GM18870 (cell line): ENCODE measurements around the gene KRT2.

Source experiments
- ATAC-seq: cut with Tn5 transposase; IDR thresholded peaks from one replicate; pipeline ENCODE4 v1.9.1; 2021; ENCODE audit warnings: moderate library complexity; ENCODE audit not compliant: unreplicated experiment

Gene KRT2

DNA sequence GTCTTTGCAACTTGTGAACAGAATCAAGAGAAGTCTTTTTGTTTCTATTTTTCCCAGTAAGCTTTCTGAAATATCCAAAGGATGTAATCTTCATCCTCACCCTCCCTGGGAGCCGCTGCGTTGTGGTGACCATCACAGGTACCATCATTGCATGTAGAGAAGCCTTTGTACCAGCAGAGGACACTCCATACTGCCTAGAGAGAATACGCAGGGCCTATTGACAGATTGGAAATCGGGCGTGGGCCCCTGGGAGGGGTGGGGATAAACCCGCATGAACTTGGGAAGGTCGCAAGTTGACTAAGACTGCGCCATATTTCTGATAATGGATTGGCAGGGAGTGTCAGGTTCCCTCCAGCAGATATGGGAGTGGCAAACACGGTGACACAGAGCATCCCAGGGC, 15.5 kb upstream of the KRT2 start:
- ATAC-seq = no peak

DNA sequence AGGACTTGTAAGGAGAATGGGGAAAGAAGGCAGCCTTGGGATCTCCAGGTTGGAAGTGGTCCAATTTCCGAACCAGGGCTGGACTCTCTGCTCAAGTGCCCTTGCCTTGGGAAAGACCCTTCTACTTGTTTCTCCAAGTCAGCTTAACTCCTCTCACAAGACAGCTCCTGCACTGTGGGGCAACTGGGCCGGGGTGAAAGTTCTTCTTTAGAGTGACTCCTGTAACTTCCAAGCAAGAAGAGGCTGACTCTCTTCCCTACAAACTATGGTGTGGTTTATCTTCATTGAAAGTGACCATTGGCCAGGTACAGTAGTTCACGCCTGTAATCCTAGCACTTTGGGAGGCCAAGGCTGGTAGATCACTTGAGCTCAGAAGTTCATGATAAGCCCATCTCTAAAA, 14.5 kb upstream of the KRT2 start:
- ATAC-seq = no peak

DNA sequence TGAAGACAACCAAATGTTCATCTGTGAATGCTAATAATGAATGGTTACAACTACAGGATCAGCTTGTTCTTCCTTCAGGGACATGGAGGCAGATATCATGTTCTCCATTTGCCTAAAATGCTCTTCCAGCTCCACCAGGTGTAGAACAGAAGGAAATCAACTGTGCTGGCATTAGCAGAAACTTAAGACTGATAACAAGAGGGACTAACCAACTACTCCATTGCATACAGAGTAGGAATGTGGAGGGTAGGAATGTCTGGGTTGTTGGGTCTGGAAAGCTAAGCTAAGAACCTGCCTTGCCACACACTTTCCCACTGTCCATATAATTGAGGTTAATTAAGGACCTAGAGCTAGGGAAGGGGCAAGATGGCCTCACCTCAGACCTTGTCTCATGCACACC, 11.4 kb upstream of the KRT2 start:
- ATAC-seq = no peak

DNA sequence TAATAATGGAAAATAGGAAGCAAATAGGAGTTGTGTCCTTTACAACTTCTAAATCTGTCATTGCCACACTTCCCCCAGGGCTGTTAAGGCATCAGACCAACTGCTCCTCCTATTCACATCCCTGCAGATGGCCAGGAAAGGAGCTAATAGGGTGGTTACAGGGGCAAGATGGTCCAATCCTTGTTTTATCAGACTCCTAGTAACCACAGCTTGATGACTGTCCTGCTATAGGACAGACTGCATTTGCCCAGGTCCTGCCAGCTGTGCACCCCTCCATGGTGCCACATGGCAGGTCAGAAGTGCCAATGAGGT, 10.9 kb upstream of the KRT2 start:
- no peak for ATAC-seq

DNA sequence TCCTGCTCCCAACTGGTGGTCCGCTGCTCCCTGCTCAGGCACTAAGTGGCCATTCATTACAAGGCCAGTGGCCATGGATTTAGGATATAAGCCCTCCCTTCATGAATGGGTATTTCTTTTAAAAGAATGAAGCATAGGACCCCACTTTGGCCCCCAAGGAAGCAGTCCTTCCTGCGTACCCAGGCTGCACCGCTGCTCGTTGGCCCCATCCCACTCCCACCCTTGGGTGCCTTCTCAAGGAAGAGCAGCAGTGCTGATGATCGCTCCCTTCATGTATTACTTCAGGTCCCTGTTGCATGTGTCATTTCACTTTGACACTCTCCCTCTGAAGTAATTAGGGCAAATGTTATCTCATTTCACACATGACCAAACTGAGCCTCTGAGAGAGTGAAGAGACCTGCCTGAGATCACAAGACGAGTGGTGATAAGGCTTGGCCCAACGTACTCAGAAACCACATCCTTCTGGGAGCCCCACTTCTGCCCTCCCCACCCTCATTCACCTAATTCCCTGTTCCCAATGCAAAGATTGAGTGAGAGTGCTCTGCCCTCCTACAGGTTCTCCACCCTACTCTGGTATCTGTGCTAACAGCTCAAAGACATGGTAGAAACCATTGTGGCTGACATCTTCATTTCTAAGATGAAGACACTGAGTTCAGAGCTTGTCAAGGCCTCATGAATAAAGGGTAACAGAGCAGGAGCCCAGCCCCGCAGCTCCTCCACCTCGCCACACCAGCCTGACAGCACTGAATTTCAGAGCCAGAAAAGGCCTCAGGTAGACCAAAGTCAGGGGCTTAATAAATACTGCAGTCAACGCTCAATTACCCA, 10.3 kb upstream of the KRT2 start:
- no peak for ATAC-seq

DNA sequence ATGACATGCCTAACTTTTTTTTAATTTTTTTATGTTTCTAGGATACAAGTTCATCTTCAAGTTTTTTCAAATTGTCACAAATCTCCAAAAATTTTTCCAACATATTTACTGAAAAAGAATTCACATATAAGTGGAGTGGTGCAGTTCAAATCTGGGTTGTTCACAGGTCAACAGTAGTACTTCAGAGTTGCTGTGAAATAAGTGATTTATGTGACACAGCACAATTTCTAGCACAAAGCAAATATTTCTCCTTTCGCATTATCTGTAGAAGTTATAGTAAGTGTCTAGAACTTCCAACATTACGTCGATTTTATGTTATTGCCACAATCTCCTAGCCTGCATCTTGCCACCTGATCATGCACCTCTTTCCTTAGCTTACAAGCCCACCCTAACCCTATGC, 9.7 kb upstream of the KRT2 start:
- no peak for ATAC-seq

DNA sequence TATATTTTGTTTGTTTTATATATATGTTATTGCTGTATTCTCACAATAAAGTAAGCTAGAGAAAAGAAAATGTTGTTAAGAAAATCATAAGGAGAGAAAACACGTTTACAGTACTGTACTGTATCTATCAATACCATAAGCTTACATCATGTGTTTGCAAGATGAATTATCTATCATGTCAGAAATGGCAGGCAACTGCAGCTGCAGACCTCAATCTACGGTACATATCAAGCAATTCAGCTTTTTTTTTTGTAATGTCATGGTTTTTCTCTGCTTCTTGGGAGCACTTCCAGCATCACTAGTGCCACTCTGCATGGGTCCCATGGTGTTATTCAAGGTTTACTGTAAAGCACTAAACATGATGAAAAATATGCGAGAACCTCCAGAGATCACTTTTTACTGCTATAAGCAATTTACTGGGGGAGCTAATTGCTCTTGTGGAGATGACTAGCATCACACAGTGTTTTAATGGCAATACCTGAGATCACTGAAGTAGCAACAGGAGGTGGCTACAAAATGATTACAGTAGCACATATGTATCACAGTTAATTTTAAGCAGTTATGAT, 9.0 kb upstream of the KRT2 start:
- no peak for ATAC-seq

DNA sequence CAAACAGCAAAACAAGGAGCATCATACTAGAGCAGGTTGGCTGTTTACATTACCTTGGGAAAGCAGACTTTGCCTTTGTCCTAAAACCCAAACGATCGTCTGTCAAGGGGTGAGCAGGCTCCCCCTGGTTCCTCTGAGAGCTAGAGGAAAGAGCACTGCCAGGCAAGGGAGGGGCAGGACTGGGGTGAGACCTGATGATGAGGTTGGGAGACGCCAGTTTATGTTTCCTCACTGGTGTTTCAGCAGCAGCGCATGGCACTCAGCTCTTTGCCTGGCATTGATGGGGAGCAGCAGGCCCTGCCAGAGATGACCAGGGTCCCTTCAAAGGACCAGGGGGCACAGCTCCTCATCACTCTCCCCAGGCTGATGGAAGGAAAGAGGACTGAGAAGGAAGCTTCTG, 7.9 kb upstream of the KRT2 start:
- no peak for ATAC-seq

DNA sequence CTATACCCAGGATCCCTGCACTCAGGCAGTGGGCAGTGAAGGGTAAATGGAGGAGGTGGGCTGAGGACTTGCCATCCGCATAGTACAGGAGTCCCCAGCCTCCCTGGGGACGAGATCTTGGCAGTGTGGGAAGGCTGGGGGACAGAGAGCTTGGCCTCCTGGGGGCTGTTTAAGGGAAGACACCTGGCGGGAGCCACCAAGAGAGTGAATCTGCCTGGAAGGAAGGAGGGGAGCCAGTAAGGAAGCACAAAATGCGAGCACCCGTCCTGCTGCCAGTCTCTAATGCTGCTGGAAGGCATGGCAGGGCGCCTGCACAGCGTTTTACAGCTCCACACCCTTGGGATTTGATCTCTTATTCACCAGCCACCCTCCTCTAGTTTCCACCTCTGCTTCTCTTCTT, 7.4 kb upstream of the KRT2 start:
- ATAC-seq = no peak

DNA sequence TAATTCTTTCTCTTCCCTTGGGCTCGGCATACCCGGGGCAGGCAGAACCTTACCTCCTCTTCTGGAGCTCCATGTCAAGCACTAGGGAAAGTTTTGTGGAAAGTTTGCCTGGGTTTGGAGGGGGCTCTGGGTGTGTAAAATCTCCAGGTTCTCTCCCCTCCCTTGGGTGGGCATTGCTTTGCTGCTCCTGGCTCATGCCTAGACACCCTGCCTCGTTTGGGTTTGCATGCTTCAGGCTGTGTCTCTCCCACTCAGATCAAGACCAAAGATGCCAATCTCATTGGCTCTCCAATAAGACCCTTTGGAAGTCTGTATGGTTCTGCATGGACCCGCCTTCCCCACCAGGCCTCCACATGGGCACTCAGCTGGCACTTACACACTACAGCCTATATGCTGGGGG, 6.2 kb upstream of the KRT2 start:
- ATAC-seq = no peak

DNA sequence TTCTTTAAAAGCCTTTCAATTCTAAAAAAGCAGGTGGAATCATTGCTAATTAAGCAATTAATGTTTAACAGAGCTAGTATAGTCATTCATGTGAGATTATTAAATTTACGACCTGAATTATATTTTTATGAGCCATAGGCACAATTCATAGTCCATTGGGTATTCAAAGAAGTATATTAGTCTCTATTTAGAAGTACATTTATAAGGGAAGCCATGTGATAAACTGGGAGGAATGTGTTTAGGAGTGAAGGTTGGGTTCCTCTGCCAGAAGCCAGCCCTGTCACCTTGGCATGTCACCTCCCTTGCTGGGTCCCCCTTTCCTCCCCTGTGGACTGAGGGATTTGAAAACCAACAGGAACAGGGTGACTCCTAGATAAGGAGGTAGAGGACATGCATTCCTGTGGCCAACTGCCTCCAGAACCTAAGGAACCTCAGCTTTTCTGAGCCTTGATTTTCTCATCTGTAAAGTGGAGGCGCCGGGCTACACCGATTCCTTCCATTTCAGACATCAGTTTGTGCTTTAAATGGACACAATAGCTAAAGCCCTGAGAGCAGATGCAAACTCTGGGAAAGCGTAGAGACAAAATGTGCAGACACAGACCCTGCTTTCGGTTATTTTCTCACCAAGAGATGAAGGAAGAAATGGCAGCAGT, 5.4 kb upstream of the KRT2 start:
- no peak for ATAC-seq

DNA sequence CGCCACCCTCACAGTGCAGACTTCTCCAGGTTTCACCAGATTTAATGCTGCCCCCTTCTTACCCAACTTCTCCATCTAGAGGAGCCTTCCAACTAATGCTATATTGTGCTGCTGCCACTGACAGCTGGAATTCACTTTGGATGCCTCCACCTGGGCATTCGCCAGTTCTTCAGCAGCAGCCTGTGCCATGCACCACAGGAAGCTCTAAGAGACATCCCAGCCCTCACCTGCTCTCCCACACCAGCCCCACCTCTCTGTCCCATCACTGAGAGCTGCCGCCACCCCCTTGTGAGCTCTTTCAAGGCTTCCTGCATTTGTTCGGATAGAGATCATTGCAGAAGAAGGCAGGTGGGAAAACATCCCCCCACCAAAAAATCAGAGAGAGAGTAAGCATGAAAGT, 4.6 kb upstream of the KRT2 start:
- no peak for ATAC-seq

DNA sequence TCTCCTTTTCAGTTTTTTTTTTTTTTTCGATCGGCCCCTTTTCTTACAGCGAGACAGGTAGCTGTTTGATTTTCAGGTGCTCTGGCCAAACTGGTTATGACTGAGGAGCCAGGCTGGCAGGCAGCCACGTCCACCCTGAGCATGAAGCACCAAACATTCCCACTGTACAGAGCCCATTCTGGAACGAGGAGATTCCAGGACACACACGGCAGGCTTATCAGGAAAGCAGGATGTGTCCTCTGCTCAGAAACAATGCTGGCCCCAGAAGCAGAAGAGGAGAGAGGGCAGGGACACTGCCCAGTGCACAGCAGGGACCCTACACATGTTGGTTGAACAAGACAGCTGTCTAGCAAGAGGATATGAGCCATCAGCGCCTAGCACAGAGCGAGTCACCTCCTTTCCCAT, 3.7 kb upstream of the KRT2 start:
- ATAC-seq = no peak

DNA sequence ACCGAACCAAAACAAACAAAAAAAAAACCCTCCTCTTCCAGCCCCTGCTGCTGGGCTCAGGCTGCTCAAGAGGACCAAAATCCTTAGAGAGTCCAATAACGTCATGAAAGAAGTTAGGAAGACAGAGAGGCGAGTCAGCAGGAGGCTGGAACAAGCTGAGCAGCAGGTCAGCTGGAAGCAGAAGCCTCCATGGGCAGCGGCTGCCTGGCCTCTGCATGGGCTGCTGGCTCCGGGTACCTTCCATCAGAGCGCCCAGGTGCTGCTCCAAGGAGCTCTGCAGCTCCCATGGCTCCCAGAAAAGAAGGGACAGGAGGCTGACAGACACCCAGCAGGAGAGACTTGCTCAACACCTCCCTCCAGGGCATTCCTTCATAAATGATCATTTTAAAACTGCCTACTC, 3.2 kb upstream of the KRT2 start:
- no peak for ATAC-seq

DNA sequence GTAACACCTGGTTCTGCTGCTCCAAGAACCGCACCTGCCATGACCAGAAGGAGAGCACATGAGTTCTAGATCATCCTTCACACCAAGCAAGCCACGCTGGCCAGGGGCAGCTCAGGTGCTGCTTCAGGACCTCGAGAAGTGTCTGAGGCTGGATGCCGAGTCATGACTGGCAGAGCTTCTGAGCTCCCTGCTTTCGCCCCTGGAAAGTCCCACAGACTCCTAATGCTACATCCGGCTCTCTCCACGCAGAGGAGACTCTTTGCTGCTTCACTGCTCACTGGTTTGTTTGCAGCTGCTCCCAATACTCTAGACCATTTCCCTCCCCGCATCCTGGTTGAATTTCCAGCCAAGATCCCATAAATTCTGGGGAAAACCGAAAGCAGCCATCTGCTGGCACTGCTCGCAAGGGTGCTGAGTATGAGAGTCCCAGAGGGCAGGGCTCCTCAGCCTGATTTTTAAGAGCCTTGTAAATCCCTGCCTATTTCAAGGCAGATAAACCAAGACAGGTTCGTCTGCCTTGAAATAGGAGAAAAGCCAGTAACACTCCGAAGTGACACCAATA, 1.4 kb downstream of the KRT2 start:
- ATAC-seq = no peak

DNA sequence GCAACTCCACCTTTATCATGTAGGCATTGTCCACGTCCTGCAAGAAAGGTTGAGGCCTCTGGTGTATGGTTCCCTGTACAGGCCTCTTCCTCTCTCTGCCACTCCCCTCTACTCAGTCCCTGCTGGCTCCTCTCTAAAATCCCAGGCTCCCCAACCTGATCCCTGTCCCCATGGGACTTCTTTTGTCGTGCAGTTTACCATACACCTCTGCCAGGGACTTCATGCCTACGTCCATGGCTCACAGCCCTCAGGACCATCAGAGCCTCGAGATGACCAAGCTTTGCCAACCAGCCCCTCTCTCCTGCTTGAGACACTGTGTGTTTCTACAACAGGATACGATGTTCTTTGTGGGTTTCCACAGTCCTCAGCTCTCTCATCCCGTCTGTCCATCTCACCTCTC, 2.9 kb downstream of the KRT2 start:
- no peak for ATAC-seq

DNA sequence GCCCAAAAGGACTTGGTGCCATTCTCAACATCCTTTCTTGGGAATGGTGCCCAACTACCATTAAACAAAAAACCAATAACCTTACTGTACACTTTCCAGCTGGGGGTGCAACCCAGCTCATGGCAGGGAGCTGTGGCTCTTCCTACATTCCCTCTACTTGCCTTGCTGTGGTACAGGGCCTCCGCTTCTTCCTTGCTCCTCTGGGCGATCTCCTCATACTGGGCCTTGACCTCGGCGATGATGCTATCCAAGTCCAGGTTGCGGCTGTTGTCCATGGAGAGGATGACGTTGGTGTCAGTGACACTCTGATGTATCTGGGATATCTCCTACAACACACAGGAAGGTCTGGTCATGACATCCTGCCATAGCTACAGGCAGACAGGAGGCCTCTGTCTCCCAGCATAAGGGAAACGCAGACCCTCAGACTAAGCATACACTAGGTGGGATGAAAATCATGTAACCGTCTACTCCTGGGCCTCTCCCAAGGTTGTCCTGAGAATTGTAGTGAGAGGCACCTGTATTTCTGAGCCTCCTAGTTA, 3.9 kb downstream of the KRT2 start:
- no peak for ATAC-seq

DNA sequence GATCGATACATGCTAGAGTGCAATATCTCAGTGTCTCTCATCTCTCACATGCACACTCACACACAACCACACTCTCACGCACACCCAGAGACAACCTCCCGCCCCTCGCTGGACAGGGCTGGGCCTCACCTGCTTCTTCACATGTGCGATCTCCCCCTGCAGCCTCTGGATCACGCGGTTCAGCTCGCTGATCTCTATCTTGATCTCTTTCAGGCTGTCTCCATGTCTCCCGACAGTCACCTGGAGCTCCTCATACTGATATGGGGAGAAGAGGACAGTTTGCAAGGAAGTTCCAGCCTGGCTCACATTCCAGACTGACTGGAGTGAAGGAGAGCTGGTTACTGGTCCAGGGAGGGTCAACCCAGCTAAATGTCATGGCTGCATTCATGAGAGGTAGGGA, 4.4 kb downstream of the KRT2 start:
- no peak for ATAC-seq

DNA sequence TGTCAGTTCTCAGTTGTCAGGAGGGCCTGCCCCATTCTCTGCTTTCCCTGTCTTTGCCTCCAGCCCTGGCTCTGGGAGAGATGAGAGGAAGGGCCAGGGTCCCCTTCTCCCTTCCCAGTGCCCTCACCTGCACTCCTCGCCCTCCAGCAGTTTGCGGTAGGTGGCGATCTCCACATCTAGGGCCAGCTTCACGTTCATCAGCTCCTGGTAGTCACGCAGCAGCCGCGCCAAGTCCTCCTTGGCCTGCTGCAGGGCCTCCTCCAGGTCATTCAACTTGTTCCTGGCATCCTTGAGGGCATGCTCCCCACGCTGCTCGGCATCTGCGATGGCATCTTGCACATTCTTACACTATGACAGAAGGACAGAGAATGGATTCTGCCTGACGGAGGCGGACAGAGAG, 5.4 kb downstream of the KRT2 start:
- ATAC-seq = no peak

DNA sequence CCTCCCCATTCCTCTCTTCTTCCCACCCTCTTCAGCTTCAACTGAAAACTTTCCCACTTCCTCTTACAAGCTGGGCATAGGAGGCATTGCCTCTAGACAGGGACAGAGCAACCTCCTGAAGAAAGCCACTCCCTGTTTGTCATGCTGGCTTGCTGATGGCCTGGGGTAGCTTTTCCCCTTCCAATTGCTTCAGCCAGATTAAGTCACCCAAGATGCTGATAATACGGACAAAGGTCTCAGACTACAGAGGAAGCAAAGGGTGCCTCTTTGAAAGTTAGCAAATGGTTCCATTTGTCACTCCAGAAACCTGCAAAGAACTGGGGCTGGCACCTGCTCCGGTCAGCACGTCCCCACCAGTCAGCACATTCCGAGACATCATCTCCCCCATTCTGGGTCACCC, 6.0 kb downstream of the KRT2 start:
- ATAC-seq = no peak

DNA sequence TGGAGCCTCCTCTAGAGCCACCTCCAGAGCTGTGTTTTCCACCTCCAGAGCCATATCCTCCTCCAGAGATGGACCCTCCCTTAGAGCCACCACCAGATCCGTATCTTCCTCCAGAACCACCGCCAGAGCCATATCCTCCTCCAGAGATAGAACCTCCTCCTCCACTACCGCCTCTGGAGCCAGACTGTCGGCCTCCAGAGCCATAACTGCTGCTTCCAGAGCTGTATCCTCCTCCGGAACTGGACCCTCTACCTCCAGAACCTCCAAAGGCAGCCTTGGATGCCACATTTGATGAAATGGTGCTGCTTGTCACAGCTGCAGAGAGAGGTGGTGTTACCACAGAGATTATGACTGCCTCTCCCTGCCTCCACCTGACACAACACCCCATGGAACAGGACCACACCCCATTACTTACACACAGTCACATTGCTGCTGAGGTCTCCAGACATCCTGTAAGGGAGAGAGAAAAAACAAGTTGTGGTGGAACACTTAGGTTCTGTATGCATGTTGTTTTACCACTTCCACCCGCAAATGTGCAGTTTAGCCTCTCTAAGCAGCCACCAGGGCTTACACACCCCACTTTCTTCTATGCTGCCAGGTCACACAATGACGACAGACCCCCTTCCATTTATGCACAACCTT, 6.8 kb downstream of the KRT2 start:
- ATAC-seq = no peak

DNA sequence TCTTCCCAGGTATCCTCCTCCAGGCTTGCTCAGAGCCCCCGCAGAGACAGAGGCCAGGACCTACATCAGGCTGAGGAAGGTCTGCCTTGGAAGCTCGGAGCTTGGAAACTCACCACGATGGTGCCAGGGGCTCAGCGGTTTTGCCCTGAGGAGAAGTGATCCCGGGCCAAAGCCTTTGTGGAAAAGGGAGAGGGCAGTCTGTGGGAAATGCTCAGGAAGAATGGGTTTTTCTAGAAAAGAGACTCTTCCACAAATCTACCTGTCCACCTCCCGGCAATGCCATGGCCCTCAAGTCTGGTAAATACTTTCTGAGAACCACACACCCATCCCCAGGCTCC, 8.0 kb downstream of the KRT2 start:
- no peak for ATAC-seq
